Fibroblast of upper back skin (primary cell): ENCODE data around the gene LDLRAD4.
A peak's percentile ranks its signal among the peaks of the same experiment; 100 is the strongest.

Experiments
- DNase-seq: peaks from one replicate; pipeline ENCODE4 v3.0.0-alpha.2; 2013

The LDLRAD4 gene

DNA sequence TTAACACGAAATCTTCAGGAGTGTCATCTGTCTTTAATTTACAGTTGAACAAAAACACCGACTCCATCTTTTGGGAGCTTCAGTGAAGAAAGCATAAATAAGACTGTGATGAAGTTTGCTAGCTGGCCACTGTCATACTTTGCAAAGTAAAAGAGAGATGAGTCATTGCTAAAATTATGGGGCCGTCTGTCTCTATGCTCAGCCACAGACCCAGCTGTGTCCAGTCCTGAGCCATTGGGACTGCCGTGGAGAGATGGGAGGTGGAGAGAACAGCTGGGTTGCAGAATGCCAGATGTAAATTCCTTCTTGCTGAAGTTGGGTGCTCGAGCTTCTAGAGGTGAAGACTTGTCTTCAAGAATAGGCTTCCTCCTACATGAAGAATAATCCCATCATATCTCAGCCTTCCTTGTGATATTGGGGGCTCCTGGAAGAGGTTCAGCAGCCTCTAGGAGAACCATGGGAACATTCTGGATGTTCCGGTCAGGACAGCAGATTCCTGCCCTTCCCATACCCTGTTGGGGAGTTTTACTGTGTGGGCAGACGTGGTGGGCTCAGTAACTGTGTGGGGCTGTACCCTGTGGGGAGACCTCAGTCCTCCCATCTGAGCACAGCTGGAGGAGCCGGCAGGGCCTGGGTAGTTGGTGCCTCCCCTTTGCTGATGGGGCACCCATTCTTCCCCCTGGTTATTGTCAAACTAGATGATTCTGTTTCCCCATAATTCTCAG lies 71.1 kb downstream of the LDLRAD4 start:
- peak; percentile 87 for DNase-seq

DNA sequence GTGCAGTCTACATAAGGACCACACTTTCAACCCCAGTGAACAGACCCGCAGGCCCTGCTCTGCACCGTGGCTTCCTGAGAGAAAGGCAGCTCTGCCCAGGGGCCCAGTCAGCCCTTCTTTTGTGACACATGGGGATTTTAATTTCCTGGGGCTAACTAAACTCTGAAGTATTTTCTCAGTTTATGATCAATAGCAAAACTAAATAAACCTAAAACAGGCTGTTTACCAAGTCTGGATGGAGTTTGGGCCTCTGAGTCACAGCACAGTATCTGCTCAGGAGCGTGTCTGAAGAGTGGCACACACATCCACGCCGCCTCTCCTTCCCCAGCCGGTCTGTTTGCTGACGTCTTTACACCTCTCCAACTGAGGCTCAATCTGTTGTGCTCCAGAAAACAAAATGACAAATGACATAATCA lies 72.3 kb downstream of the LDLRAD4 start:
- DNase-seq, result no peak

DNA sequence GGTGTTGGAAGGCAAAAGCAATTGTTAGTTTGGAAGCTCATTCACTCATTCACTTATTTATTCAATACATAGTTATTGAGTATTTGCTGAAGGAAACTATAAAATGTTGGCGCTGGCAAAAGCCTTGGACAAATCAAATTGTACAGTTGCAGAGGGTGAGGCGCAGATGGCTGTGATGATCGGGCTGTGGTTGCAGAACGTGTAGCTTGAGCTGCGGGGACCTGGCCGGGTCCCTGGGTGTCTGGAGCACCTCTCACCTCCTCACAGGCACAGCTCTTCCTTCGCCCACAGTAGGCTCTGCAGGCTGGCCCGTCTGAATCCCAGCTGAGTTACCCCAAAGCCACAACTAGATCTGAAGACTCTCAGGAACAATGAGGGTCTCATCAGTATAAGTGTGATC lies 72.7 kb downstream of the LDLRAD4 start:
- DNase-seq, result no peak

DNA sequence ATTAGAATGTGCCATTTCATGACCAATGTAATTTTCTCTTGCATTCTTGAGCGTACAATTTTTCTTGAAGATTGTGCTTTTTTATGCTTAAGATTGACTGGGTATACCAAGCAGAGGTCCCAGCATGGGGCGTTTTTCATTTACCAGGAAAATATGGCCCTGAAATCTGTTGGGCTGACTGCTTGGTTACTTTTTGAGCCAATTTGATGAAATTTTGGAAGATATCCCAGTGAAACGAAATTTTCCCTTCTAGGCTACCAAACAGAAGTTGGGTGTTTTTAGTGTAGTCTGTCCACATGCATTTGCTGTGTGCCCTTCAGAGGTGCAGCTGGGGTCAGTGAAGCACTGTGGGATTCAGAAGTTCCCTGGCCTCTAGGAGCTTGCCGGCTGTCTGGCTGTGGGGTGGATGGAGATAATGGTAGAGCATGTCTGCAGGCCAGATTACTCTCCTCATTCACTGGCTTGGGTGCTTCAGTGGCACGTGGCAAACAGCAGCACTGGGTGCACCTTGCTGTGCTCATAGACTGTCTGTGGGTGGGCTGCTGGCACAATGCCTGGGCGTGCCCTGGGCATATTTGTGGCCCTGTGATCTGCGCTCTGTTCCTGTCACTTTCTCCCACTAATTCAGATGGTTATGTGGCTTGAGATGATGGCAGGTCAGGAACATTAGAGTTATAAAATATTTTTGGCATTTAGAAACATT lies 73.3 kb downstream of the LDLRAD4 start:
- DNase-seq, result no peak

DNA sequence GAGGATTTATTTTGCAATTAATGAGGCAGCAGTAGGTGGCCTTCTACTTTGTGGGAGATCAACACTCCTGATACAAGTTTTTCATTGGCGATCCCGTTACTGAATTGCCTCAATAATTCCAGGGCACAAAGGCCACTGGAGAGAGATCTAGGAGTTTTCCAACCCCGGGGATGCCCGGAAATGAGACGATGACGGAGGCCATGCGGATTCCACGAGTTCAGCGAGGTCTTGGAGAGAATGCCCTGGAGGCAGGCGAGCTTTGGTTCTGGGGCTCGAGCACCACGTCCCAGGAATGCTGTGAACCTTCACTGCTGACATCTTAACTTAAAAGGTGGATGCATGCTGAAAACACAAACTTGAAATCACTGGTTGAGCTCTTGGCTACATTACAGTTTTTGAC lies 74.2 kb downstream of the LDLRAD4 start:
- no peak for DNase-seq

DNA sequence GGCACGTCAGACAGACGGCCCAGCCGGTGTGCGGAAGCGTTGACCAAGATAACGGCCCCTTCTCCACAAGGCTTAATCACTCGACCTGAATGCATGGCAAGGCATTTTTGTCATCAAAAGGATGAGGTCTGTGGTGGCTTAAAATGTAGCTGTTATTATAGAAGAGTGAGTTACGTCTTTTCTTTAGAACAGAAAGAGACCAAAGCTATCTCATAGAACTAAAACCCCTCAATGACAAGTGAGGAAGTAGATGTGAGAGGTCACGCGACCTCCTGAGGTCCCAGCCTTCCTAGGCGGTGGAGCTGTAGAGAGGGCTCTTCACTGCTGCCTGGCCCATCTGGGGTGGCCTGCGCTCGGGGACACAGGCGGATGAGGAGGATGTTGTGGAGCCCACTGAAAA lies 75.7 kb downstream of the LDLRAD4 start:
- no peak for DNase-seq

DNA sequence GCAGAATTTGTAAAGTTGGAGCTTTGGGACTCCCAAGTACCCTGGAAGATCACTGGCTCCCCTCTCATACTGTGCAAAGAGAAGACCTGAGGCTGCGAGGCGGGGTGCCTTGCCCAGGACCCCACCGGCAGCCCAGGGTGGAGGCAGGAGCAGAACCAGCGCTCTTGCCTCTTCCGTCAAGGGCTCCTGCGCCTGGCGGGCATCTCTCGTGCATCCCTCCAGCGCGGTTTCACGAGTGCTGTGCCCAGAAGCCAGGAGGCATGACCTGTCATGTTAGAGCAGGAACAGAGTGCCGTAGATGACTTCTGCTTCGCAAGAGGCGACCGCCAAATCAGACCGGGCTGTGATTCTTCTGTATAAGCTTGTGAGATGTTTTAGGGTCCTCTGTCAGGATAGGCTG lies 77.3 kb downstream of the LDLRAD4 start:
- no peak for DNase-seq

DNA sequence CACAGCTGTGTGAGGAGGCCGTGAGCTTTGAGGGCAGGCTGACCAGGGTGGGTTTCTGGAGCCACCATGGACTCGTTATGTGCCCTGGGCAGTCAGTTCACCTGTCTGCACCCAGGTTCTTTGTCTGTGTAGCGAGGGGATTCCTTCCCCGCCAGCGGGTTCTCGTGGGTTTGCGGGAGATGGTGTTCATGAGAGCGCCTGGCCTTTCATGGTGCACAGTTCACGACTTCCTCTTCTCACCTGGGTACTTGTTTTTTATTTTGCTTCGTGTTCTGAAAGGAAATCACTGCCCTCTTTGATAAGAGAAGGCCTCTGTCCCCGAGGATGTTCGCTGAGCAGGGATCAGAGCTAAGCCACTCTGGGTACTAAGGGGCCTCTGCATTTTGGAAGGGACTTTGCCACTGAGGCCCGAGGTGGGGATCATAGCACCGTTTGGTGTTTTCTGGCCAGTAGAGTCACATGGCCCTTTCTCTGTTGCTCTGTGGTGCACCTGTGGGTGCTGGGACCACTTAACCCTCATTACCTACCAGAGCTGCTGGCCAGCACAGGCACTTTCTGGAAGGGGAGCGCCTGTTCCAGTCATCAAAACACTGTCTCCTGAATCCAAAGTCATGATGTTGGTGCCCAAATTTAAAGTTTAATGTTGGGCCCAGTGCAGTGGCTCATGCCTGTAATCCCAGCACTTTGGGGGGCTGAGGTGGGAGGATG lies 78.5 kb downstream of the LDLRAD4 start:
- DNase-seq, result no peak

DNA sequence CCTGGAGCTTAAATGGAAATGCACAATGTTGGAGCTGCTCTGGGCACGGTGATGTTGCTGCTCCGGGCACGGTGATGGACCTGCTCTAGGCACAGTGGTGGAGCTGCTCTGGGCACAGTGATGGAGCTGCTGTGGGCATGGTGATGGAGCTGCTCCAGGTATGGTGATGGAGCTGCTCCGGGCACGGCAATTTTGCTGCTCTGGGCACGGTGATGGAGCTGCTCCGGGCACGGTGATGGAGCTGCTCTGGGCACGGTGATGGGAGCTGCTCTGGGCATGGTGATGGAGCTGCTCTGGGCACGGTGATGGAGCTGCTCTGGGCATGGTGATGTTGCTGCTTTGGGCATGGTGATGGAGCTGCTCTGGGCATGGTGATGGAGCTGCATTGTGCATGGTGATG lies 79.7 kb downstream of the LDLRAD4 start:
- DNase-seq, result no peak

DNA sequence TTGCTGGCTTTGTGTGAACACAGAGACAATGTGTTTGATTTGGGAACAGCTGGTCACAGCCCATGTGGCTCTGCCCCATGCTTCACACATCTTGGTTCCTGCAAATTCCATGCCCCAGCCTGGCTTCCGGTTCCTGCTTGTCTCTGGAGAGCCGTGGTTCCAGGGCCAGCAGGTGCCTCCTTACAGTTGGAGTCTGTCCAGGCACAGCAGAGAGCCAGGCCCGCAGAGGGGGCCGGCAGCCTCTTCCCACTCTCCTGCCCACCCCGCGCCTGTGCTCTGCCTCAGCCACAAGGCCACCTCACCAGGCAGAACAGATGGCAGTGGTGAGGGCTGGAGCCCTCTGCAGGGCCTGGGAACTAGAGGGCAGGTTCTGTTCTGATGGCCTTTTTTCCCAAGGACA lies 81.5 kb downstream of the LDLRAD4 start:
- DNase-seq, result no peak

DNA sequence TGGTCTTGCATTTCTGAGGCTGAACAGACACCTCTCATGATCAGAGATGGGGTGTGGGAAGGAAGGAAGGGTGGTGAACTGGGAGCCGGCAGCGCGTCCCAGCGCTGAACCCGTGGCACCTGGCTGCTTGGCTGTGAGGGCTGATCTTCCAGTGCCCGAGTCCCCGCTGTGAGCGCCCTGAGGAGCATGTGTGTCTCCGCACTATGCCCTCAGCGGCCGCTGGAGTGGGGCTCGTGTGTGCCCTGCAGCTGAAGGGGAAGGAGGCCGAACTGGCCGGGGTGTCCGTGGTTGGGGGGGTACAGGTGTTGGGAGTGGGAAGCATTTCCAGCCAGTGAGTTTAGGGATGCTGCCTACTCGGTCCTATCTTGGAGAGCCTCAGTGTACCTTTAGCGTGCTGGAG lies 82.2 kb downstream of the LDLRAD4 start:
- no peak for DNase-seq

DNA sequence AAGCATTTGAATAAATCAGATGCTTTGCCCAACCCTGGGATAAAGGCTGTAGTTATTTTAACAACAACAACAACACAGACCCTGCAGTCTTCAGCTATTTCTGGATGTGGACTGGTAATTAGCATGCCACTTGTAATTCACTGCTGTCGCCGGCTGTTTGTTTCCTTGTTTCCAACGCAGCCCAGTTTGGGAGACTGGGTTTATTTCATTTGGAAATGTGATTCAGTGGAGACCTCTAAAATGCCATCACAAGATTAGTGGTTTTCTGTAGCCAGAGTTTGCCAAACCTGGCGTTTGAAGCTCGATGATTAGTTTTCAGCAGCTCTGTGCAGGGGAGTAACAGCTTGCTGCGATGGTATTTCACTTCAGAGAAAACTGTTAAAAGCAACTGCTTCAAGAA lies 83.5 kb downstream of the LDLRAD4 start:
- peak; percentile 31 for DNase-seq

DNA sequence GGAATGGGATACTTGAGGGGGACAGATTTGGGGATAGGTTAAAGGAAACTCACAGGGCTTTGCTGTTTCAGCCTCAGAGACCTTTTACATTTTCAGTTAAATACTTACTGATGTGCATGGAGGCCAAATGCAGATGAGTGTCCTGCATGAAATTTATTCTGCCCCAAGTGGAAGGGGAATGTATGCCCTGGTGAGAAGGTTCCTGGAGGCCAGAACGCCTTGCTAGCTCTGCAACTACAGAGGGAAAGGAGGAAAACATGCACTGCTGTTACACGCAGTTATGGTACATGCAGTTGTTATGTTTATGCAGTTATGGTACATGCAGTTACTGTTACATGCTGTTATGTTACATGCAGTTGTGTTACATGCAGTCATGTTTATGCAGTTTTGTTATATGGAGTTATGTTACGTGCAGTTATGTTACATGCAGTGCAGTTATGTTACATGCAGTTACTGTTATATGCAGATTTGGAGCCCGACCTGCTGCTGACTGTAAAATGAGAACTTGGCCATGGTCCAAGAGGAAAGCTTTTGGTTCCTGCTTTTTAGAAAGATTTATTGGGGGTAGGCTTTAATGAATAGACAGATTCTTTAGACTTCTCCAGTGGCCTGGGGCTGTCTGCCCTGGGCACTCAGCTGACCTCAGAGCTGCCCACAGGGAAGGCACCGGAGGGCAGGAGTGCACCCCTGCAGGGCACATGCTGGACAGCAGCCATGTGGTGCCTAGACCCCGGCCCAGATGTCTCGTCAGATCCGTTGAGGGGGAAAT lies 84.1 kb downstream of the LDLRAD4 start:
- DNase-seq, result peak; percentile 29

DNA sequence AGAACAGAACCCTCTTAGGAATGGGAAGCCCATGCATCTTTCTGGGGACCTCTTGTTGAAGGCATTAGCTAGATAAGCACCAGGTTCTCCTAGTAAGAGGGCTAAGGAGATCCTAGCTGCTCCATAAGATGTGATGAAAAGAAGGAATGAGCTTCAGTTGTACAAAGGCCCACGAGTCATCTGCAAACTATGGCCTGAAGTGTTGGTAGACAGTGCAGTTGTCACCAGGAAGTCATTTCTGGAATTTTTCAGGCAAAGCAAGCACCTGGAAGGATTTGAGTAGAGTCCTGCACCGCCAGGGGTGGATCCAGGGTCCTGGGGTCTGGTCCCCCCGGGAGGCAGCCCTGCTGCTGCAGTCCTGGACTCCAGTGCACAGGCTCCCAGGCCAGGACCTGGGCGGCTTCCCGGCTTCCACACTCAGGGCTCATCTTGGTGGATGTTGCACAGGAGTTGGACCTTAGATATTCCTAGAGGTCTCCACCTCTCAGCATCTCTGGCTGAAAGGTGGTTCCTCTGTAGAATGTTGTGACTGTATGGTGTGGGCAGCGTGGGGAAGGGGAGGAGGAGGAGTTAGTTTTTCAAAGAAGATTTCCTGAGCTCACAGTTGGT lies 85.3 kb downstream of the LDLRAD4 start:
- DNase-seq, result peak; percentile 72

DNA sequence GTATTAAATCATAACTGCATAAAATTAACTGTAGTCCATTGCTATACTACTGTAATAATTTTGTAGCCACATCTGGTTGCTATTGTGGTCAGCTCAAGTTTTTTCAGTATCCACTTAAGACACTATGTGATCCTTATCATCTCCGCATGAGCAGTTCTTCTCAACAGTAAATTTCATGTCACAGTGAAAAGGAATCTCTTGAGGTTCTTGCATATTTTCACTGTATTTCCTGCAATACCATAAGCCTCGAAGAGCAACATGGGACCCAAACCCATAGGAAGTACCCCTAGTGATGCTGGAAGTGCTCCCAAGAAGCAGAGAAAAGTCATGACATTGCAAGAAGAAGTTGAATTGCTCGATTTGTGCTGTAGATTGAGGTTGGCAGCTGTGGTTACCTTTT lies 86.7 kb downstream of the LDLRAD4 start:
- DNase-seq, result peak; percentile 60

DNA sequence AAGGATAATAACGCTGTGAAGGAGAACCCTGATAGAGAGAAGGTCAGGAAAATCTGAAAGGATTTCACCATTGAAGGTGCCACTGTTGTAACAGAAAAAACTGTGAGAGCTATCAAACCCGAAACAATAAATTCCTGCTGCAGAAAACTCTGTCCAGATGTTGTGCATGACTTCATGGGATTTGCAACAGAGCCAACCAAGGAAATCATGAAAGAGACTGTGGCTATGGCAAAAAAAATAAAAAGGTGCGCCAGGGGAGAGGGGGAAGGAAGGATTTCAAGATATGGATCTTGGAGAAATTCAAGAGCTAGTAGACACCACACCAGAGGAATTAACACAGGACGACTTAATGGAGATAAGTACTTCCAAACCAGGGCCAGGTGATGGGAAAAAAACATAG lies 88.0 kb downstream of the LDLRAD4 start:
- peak; percentile 40 for DNase-seq

DNA sequence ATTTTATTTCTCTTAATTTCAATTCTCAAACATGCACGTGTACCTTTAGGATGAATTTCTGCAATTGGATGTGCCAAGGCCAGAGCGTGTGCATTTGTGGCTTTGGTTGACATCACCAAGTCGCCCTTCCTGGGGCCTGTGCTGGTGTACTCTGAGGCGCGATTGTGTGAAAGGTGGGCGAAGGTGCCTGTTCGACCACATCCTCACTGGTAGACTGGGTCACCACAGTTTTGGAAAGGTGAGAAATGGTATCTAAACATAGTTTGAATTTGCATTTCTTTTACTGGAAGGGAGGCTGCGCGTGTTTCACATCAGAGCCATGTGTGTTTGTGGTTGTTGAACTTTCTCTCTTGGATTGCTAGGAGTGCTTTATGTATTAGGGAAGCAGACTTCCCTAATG lies 89.8 kb downstream of the LDLRAD4 start:
- DNase-seq, result no peak

DNA sequence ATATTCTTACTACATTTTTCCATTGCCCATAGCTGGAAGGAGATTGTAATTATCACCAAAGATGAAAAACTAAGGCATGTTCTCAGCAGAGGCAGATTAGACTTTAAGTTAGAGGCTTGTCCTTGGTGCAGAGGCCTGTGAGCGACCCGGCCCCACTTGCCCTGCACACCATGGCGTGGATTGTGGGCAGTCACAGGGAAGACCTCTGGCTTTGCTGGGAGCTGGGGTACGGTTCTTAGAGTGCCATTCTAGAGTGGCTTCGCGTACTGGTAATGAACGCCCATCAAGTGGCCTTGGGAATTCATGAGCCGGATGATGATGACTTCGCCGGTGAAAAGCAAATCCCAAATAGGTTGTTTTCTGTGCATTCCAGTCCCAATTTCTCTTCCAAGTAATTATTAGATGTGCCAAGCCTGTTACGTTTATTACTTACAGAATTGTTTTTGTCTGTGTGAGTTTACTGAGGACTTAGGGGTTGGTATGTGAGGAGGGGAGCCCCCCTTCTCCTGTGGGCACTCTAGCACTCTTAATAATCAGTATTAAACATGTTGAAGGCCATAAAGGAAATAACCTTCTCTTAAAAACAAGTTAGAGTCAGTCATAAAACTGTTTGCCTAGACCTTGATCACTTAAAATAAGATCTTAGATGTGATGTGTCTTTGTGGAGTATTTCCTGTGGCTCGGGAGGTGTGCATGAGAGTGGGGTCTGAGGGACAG lies 90.6 kb downstream of the LDLRAD4 start:
- DNase-seq, result no peak

DNA sequence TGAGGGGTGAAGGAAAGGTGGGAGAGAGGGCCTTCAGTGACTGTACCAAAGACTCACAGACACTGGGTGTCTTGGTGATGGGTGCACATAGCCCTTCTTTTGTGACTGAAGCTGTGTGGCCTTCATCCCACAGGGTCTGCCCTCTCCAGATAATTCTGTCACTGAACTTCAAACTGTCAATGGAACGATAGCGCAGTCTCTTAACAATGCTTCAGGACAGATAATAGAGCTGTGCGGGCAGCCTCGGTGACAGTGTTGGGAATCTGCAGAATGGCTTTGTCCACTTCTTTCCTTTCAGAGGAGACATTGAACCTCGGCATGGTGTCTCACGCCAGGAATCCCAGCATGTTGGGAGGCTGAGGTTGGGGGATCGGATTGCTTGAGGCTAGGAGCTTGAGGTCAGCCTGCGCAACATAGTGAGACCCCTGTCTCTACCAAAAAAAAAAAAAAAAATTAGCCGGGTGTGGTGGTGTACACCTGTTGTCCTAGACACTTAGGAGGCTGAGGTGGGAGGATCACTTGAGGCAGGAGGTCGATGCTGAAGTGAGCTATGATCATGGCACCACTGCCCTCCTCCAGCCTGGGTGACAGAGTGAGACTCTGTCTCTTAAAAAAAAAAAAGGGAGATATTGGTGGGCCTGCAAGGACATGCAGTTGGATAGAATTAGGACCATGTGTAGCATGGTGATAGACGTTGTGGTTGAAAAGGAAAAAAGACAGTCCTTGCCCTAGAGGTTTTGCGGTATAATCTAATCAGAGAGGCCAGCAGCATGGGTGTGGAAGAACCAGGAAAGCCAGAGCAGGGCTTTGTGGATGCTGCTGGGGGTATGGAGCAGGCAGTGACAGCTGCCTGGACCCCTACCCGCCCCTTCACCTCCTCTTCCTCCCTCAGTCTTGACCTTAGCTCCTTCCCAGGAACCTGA lies 91.4 kb downstream of the LDLRAD4 start:
- DNase-seq, result no peak

DNA sequence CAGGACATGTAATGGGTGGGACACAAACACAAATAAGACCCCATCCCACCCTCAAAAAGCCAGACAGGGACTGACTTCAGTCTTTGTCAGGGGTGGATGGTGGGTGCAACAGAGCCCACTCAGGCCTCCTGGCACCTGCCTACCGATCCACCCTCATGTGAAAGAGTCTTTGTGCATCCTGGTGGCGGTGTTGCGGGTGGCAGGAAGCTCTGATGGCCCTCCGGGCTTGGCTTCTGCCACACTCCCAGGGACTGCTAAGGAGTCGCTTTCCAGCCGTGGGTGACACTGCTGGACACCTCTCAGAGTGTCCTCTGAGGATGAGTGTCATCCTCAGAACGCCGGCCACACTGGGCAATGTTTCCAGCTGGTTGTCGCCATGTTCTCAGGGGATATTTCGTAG lies 92.6 kb downstream of the LDLRAD4 start:
- DNase-seq, result no peak

DNA sequence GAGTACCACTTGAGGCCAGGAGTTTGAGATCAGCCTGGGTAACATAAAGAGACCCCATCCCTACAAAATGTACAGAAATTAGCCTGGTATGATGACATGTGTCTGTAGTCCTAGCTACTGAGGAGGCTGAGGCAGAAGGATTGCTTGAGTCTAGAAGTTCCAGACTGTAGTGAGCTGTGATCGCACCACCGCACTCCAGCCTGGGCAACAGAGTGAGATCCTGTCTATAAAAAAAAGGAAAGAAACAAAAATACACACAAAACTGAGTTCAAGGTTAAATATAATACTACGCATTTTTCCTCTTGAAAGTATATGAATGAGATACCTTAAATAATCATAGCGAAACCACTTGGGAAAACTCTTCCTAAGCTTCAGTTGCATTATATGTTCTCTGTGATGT lies 94.0 kb downstream of the LDLRAD4 start:
- no peak for DNase-seq
